ENCODE data around the gene TIMM22. TPM values are rescaled to one million over a fixed set of nuclear protein-coding genes. Genes with fewer than 3 reads are reported as not detected.
A peak's percentile ranks its signal among the peaks of the same experiment; 100 is the strongest.
"Not testable (repeated sequence)": the region's sequence is repeated elsewhere in the genome, so short reads cannot be mapped to it uniquely, and the experiment has no call there.

Gene TIMM22
- total RNA-seq, 1 donor = 20.3 TPM

DNA sequence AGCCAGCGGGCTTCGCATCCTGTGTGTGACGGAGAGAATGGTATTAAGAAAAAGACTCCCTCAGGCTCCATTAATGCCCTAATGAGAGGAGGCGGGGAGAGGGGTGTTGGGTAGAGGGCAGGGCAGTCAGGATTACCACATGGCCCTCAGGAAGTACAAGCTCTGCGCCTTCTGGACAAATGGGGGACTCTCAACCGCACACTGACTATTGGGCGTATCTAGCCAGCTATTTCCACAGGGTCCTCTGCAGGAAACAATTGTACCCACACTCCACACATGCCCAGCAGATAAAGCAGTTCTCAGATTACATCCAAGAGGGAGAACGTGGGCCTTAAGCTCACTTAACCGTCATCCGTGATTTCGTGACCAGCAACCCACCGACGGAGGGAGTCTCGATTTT is 32.1 kb upstream of the TIMM22 start:
- DNase-seq (ENCODE audit: low read depth) = no peak
- no peak for TF ChIP-seq CTCF (IDR thresholded peaks at IDR 0.05; ENCODE audit: insufficient read depth, low read depth, low read length)
- H3K4me3 ChIP-seq (ENCODE audit: low read depth, low read length) = no peak overlapping the region

- DNase-seq (ENCODE audit: low read depth) = peak; percentile 91
- peak overlapping the region; percentile 5 for H3K4me3 ChIP-seq (ENCODE audit: low read depth, low read length)
- no peak for TF ChIP-seq CTCF (IDR thresholded peaks at IDR 0.05; ENCODE audit: insufficient read depth, low read depth, low read length)
Observed at GRCh38 chr17:965311-965989, 31.5 kb upstream of the TIMM22 start.

DNA sequence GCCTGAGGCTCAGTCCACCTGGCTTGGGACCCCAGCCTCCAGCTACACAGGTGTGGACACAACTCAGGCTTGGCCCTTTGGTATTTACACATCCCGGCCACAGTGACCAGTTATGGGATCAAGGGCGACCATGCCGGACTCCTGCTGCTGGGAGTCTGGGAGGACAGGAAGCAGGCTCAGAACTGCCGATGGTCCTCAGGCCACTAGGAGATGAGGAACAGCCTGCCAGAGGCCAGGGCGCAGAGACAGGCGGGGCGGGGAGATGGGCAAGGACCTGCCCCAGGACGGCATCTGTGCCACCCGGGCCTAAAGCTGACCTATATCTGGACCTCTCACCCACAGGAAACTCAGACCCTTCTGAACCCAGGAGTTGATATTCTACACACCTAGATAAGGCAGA is 29.8 kb upstream of the TIMM22 start:
- TF ChIP-seq CTCF (IDR thresholded peaks at IDR 0.05; ENCODE audit: insufficient read depth, low read depth, low read length) = no peak
- DNase-seq (ENCODE audit: low read depth) = no peak
- H3K4me3 ChIP-seq (ENCODE audit: low read depth, low read length) = no peak overlapping the region

- peak; percentile 63 for DNase-seq (ENCODE audit: low read depth)
- TF ChIP-seq CTCF (IDR thresholded peaks at IDR 0.05; ENCODE audit: insufficient read depth, low read depth, low read length) = no peak
- peak overlapping the region; percentile 47 for H3K4me3 ChIP-seq (ENCODE audit: low read depth, low read length)
Observed at GRCh38 chr17:968812-969730, 27.9 kb upstream of the TIMM22 start.

DNA sequence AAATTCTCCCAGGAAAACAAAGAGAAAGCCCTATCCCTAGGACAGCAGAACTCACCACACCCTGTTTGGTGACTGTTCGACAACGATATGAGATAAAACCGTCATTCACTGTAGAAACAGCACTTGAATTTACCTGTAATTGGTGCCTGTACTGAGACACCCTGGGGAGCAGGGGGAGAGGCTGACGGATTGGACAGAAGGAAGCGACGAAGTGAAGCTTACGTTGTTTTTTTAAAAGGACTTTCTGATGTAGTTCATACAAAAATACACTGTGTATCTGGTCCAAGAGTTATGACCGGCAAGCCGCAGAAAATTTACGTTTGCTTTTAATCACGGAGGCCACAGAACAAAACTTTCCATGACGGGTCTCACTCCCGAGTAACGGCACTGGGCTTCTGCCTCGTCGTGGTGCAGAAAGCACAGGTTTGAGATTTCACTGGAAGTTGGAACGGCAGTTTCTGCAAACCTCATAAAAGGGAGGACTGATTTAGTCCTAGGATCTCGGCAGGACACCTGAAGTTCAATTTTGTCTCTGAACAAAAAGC is 27.0 kb upstream of the TIMM22 start:
- peak overlapping the region; percentile 47 for H3K4me3 ChIP-seq (ENCODE audit: low read depth, low read length)
- TF ChIP-seq CTCF (IDR thresholded peaks at IDR 0.05; ENCODE audit: insufficient read depth, low read depth, low read length) = no peak
- peak; percentile 84 for DNase-seq (ENCODE audit: low read depth)

DNA sequence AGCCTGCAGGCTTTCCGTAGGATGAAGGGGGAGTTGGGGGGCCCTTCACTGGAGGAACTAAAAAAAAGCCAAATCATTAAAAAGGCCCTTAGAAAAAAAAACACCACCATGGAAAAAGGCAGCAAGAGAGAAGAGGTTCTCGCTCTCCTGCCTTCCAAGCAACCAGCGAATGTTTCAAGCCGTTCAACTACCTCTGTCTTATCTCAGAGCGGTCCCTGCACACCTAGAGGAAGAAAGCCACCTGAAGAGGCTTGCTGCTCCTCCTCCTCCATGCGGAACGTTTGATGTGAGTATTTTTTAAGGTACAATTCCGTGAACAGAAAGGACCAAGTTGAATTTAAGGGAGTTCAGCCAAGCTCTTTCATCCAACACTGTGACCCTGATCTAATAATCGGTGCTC is 26.6 kb upstream of the TIMM22 start:
- DNase-seq (ENCODE audit: low read depth) = no peak
- no peak for TF ChIP-seq CTCF (IDR thresholded peaks at IDR 0.05; ENCODE audit: insufficient read depth, low read depth, low read length)
- H3K4me3 ChIP-seq (ENCODE audit: low read depth, low read length) = peak overlapping the region; percentile 47

GRCh38 chr17:971861-972260 is 25.1 kb upstream of the TIMM22 start:
- not testable (repeated sequence) for DNase-seq (ENCODE audit: low read depth); H3K4me3 ChIP-seq (ENCODE audit: low read depth, low read length)
